Mammary epithelial cell (primary cell): Measurements from ENCODE around the gene IFI35.

Experiments used
- CTCF ChIP-seq, 2 donors: IDR thresholded peaks in 1 of 2; conservative IDR thresholded peaks in 1 of 2; 2 replicates each; pipeline ENCODE4 v1.5.1; 2011 to 2012; ENCODE audit warnings: inconsistent platforms in 2 of 2, low read length in 2 of 2, mild to moderate bottlenecking in 2 of 2, control low read depth in 1 of 2, low read depth in 1 of 2; ENCODE audit not compliant: insufficient read depth in 1 of 2; ENCODE audit errors: extremely low read depth in 1 of 2
- EZH2 ChIP-seq: IDR thresholded peaks from 2 replicates; pipeline ENCODE4 v1.6.1; 2012; ENCODE audit warnings: low read length, inconsistent platforms, borderline replicate concordance

- TF ChIP-seq CTCF (conservative IDR thresholded peaks at IDR 0.05 in 1 of 2, IDR thresholded peaks at IDR 0.05 in 1 of 2; ENCODE audit: extremely low read depth in 1 of 2, insufficient read depth in 1 of 2, low read depth in 1 of 2, low read length in 2 of 2) = no peak
- no peak for TF ChIP-seq EZH2
These were observed 19.4 kb downstream of the IFI35 start for GRCh38 chr17:43025766-43026537.
